SIG-M5 treated with dmso at 0.1 percent for 504 hours (cell line): ENCODE measurements around the gene SEZ6.

ENCODE experiments used
- DNase-seq: peaks from one replicate; lab custom pipeline; 2025; ENCODE audit not compliant: unreplicated experiment; lab: John Stamatoyannopoulos, UW

Gene SEZ6

DNA sequence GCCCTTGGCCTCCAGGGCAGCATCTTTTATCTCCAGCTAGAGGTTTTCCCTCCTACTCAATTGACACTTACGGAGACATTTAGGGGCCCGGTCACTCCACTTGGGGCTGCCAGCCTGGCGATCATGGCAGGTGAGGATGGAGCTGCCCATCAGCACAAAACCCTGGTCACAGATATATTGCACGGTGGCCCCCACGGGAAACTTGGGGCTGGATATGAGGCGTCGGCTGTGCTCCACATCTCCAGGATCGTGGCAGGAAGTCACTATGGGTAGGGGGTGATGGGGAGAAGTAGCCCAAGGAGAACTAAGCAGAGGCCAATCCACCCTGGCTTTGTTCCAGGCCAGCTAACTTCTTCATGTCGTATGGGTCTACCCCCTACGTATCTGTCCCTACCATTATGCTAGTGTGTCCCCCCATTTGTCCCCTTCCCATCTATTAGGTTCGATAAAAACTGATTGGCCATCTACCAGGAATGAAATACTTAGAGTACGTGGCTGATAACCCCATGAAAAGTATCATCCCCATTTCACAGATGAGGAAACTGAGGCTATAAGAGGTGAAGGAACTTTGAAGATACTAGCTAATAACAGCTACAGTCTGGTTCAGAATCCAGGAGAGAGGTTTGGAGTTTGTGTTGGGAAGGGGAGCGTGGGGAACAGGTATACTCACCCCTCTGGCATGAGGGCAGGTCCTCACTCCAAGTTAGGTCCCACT lies 48.4 kb downstream of the SEZ6 start:
- DNase-seq = no peak

DNA sequence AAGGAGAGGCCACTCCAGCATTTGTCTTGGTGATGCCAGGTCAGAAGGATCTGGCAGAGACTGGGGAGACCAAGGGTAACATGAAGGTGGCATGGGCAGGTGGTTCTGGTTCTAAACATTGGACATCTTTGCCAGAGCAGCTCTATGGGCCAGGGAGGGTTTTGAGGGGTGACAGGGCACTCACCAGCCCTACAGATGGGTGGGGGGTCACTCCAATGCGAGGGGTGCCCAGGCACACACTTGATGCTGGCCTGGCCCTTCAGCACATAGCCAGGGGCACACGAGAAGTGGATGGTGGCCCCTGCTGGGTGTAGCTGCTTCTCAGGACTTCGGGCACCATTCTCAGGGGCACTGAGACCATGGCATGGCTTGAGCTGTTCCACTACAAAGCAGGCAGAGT lies 49.0 kb downstream of the SEZ6 start:
- no peak for DNase-seq

DNA sequence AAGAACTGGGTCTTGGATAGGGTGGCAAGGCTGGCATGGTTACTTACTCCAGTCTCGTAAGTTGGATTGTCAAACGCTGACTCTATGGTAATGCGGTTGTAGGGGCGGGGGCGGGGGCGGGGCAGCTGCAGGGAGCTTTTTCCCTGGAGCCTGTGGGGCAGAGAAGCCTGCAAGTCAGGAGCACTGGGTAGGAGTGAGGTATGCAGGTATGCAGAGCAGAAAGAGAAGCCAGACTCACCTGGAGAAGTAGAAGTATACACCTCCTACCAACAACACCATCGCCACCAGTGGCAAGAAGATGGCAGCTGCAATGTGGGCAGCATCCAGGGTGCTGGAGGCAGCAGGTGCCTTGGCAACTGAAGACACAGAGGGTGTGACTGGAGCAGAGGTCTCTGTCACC lies 49.7 kb downstream of the SEZ6 start:
- DNase-seq = no peak

DNA sequence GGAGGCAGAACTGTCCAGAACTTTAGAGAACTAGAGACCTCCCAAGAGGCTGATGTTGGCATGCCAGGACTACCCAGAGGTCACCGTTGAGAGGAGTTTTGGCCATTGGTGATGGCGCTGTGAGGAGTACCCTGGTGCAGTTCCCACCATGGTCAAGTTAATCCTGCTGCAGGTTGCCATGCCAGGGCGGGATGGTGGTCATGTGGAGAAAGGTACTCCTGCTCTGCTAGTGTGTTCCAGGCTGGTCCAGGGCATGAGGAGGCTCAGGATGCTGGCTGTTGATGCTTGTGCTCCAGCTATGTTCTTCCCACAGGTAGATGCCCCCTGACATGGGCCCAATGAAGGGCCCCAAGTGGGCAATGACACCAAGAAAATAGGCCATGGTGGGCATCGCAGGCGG lies 50.4 kb downstream of the SEZ6 start:
- no peak for DNase-seq

DNA sequence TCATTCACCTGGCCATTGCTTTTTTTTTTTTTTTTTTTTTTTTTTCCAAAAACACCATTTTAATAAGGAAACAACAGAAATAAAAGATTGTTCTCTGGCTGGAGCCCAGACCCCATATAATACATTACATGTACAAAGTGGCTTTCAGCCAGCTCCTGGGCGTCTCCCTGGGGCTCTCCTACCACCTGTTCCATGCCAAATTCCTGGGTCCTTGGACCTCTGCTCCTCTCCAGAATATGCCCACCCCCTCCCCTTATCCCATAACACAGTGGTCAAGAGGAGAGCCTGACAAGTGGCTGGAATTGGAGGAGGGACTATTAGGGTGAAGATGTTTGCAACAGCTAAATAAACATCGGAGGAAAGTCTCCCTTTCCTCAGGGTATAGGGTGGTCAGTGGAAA lies 50.9 kb downstream of the SEZ6 start:
- no peak for DNase-seq

DNA sequence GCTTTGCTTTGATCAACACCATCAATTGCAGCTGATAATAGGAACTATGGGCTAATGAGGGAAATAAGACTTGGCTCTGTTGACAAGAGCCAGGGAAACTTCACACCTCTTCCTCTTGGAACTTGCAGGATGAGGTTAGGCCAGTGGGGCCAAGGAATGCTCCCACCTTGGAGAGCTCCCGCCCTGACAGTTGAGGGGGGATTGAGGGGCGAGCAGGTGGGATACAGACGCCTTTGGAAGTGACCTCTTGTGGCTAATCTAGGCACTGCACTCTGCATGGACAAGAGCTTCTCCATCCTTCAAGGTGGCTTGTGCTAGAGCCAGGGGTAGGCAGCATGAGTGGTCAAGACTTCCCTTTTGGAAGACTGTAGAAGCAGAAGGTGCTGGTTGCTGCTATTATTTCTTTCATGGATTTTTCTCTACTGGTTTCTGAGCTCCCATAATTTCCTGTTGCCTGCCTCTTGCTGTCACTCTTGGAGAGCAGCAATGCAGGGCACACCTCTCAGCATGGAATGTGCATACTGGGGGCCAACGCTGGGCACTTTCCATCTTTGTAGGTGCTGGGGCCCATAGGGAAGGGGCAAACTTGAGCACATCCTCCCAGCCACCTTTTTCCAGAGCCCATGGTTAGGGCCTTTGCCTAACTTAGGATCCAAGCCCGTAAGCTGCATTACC lies 52.3 kb downstream of the SEZ6 start:
- peak; percentile 26 for DNase-seq

DNA sequence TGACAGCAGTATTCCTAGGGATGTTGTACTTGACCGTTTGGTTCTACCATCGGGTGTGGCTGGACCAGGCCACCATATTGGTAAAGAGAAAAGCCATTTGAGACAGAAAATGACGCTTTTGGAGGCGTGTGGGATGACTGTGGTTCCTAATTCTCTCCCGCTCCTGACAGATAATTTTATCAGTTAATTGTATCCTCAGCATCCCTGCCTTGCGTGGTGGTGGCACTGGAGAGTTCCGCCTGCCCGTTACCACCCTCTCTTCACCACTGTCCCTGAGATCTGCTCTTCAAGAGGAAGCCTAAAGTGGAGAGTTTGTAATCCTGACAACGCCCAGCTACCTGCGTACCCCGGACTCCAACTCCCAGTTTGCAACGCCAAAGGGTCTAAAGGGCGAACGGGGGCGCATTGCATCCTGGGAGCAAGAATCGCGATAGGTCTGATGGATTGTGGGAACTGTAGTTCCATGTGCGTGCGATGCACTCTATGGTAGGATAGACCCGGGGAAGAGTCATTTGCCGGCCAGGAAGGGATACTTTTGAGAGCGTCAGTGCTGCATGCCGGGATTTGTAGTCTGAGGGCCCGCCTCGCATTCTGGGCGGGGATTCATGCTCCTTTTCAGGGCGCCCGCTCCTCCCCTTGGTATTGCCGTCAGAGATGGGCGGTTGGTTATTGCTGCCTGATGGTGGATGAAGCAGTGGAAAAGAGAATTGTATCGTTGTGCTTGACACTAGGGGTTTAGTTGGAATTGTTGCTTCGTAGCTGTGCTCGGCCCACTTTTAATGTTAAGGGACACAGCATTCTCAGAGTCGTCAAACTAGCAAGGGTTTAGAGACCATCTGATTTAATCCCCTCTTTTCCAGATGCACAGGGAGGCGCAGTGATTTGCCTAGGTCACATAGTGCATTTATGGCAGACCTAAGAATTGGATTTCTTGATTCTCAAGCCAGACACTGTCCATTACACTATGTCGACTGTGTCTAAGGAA lies 53.5 kb downstream of the SEZ6 start:
- DNase-seq = peak; percentile 100

DNA sequence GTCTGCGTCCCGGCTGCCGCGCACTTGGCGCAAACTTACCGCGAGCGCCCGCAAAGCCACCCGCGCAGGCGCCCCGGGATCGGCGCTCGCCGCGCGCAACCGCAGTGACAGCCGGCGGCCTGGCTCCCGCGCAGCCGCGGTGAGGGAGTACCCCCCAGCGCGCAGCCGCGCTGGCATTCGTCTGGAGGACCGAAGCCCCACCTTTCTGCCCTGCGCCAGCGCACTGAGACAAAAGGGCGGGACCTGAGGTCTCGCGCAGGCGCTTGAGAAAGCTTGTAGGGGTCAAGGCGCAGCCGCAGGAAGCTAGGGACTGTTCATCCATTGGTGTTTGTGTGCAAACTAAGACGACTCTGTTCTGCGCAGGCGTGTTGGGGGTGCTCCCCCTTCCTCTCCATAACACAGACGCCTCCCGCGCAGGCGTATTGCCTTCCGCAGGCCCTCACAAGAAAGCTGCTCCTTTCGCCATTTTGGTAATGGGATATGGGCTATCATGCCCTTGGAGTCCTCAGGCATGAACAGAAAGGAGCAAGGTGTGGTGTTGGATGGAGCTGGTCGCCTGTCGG lies 54.3 kb downstream of the SEZ6 start, which contains the start of gene PHF12:
Gene PHF12, minus strand, starts transcription at position 91 of the 563 bp plus-strand sequence. CDS start 558 bp downstream, outside the sequence.
- DNase-seq = peak; percentile 100

DNA sequence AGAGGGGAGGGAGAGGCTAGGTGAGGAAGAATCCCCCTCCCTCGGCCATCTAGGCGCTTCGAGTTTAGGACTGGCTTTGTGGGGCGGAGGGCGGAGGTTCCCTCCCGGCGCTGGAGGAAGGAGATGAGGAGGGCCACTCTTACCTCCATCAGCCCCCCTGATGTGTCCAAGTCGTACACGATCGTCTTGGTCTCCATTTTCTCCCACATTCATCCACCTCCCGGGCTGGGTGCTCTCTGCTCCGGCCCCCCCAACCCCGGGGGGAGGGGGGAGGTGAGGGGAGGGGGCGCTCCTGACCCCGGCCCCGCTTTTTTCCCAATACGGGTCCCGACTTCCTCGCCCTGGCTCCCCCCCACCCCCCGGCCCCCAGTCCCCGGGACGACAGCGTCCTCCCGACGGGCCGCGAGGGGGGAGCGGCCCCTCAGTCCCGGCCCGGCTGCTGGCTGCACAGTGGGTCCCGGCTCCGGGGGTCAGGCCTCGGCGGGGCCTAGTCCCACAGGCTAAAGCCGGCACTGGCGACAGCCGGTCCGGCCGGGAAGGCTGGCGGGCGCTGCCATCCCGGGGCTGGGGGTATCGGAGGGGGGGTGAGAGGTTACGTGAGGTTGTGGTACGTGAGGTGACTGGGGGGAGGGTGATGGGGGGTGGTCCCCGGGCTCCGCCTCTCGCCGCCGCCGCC lies 54.9 kb downstream of the SEZ6 start:
- DNase-seq = no peak

DNA sequence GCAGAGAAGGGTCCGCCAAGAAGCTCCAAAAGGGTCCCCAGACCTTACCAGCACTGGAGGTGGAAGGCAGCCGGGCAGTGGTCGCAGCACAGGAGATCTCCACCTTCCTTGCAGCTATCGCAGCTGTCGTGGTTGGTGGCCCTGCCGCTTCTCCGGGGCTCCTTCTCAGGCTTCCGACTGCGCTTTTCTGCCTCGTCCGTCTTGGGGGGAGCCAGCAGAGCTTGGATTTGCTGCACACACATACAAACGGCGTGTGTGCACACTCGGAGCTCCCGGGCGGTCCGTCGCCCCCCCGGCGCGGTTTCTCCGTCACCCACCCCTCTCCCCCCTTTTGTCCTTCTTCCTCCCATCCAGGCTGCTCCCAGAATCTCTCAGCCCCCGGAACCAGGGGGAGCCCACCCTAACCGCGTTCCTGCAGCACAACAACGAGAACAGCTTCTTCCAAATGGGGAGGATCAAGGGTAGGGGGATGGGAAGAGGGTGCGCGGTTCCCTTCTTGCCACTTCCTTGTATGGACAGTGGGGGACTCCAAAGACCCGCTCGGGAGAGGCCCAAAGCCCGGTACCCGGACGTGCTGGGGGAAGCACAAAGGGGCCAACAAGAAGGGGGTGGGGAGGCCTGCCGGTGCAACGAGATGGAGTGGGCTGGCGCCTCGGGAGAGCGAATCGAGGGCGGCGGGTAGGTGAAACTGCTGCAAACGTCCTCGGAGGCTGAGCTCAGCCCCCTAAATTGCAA lies 55.6 kb downstream of the SEZ6 start:
- DNase-seq = peak; percentile 66

DNA sequence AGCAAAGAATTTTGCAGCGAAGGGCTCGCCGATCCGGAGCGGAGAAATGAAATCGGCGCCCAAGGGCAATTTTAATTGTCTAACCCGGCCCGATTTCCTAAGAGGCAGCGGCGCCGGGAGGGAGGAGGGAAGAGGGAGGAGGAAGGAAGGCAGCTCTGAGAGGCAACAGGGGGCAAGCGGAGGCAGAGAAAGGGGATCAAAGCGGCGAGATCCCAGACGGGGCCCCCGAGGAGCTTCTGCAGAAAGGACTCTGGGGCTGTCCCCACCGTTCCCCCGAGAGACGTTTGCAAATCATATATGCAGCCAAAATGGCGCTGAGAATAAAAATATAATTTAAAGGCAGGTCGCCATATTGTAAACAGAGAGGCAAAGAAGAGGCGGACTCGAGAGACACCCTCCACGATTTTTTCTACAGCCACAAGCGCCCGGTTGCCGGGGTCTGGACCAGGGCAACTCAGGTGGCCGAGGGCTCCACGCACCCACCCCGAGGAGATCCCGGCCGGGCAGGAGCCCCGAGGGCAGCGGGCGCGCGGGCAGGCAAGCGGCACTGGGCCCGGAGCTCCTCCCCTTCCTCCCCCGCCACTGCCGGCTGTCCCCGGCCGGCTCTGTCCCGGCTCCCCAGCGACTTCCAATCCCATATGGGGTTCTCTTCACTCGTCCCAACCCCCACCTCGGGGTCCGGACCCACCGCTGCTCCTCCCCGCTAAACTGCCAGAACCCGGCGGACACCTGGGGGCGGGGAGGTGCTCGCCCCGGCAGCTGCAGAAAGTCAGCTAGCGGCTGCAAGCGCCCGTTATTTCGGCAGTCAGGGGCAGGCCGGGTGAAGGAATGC lies 56.4 kb downstream of the SEZ6 start:
- peak; percentile 66 for DNase-seq

DNA sequence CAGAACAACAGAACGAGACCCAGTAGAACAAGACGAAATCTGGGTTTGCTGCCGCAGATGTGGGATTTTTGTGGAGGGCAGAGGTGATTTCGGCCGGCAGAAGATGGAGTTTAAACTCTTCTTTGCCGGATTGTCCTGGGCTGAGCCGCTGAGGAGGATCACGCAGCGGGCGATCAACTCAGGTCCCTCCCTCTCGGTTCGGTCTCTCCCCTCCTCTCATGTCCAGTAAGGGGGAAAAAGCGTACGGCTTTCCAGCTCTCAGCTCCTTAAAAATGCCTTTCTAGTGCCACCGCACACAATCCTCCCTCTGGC lies 57.0 kb downstream of the SEZ6 start:
- DNase-seq = no peak

DNA sequence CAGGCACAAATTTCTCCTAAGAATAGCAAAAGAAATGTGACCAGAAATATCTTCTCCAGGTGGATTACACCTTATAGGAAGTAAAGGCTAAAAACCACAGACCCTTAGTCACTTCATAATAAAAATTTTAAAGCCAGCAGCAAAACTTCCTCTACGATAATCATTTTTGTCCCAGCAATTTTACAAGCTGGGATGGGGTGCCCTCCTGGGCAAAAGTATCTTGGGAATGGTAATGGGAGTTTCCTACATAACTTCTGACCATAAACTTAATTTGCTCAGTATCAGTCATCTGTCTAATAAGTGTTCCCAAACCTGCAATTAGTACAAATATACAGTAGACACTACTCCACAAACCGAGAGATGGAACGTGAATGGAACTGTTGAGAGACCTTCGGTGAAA lies 57.5 kb downstream of the SEZ6 start:
- DNase-seq = no peak

DNA sequence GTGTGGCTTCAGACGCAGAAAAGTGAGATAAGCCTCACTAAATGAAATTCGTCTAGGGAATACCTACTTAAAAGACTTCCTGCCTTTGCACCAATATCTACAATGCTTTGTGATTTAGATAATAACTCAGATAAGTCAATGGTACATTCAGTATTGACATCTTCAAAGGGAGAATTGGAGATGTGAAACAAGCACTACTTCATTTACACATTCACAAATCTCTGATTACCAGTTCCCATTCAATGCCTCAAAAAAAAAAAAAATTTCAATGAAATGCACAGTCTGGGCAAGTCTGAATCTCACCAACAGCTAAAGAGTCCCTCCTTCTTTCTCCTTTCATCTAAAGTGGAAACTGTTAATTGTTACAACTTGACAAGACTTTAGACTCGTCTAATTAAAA lies 58.2 kb downstream of the SEZ6 start:
- DNase-seq = no peak

DNA sequence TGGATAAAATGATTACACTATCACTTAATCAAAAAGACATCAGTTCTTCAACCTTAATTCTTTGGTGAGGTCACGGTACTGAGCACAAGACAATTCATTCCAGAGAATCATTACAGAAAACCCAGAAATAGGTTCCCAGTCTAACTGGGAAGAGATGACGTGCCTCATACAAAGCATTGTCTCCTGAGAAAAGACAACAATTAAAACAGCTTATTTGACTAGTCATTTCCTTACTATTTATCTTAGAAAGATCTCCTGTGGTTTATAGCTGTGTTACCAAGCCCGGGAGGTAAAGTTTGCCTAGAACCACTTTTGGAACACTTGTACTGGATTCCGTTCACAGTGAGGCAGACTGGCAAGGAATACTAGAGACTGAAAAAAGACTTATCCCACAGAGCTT lies 59.6 kb downstream of the SEZ6 start:
- DNase-seq = peak; percentile 19

DNA sequence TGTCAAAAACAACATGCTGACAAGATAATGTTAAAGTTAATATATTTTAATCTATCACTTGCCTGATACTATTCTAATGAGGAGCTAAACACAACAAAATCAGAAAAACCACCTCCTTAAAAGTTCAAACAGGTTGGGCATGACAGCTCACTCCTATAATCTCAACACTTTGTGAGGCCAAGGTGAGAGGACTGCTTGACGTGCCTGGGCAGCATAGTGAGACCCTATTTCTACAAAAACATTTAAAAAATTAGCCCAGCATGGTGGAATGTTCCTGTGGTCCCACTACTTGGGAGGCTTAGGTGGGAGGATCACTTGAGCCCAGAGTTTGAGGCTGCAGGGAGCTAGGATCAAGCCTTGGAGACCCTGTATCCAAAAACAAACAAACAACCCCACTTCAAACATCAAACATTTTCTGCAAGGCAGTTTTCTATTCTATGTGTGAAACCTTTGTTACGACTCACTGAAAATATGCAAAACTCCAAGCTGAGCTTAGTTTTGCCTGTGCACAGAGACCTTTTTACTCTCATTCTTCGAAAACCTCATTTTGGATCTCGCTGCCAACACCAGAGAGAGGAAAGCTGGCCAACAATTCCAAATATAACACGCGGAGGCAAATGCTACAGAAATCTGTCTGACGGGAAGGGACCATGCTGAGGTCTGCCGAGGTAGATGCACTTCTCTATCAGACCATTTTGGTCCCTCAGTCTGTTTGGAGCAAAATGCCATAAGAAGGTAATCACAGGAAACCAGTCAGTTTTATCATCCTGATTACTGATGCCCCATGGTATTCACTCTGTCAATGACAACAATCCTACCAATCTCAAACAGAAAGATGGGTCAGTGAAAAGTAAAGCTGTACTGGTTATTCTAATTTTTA lies 60.7 kb downstream of the SEZ6 start:
- no peak for DNase-seq

DNA sequence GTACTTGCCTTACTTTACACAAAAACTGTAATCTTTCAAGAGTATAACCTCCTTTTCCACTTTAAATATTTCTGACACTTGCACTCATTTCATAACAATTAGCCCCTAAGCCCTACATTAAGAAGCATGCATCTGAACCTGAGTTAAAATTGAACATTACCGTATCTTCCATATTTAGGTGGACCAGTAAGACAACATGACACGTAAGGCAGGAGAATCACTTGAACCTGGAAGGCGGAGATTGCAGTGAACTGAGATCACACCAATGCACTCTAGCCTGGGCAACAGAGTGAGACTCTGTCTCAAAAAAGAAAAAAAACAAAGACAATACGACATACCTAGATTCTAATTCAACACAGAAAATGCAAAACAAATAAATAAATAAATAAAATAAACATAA lies 61.5 kb downstream of the SEZ6 start:
- DNase-seq = no peak

DNA sequence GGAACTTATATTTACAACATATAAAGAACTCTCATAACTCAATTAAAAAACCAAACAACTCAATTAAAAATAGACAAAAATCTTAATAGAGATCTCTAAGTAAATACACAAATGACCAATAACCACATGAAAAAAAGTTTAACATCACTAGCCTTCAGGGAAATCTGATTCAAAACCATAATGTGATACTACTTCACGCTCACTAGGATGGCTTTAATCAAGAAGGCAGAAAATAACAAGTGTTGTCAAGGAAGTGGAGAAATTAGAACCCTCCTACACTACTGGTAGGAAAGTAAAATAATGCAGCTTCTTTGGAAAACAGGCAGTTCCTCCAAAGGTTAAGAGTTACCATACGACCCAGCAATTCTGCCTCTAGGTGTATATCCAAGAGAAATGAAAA lies 62.9 kb downstream of the SEZ6 start:
- no peak for DNase-seq
